Mucosa of rectum (tissue), 2 donors: ENCODE data around the gene MAPK11.

Source experiments
- H3K27ac ChIP-seq, 2 donors: one replicate each; pipeline ENCODE4 v1.7.0; 2013; ENCODE audit warnings: inconsistent platforms in 2 of 2, low read depth in 2 of 2, low read length in 2 of 2
- H3K27me3 ChIP-seq, 2 donors: one replicate each; pipeline ENCODE4 v1.7.0; 2013; ENCODE audit warnings: low read length in 2 of 2; ENCODE audit not compliant: control insufficient read depth in 2 of 2, insufficient read depth in 2 of 2
- H3K36me3 ChIP-seq, 2 donors: one replicate each; pipeline ENCODE4 v1.7.0; 2013; ENCODE audit warnings: low read length in 2 of 2; ENCODE audit not compliant: control insufficient read depth in 2 of 2, insufficient read depth in 2 of 2
- H3K4me1 ChIP-seq, 2 donors: one replicate each; pipeline ENCODE4 v1.7.0; 2013; ENCODE audit warnings: low read length in 2 of 2, mild to moderate bottlenecking in 1 of 2; ENCODE audit not compliant: control insufficient read depth in 2 of 2, insufficient read depth in 2 of 2
- H3K4me3 ChIP-seq, 2 donors: one replicate each; pipeline ENCODE4 v1.7.0; 2013; ENCODE audit warnings: low read length in 2 of 2
- H3K9ac ChIP-seq, 2 donors: one replicate each; pipeline ENCODE4 v1.7.0; 2013; ENCODE audit warnings: low read length in 2 of 2, low read depth in 1 of 2, mild to moderate bottlenecking in 1 of 2
- H3K9me3 ChIP-seq, 2 donors: one replicate each; pipeline ENCODE4 v1.7.0; 2013; ENCODE audit warnings: low read length in 2 of 2; ENCODE audit not compliant: control insufficient read depth in 2 of 2
- donor health status: healthy.
- donor health status: Normal muscosa, but diverticular disease.

The MAPK11 gene

GRCh38 chr22:50238755-50239154, 31.4 kb downstream of the MAPK11 start:
- Histone ChIP-seq H3K36me3 (peaks cover 5 to 18% of the 10 kb centered on the region in 2 donors), H3K4me3 (no peak overlapping the region), H3K27ac (no peak overlapping the region), H3K27me3 (no peaks in the 10 kb centered on the region), H3K4me1 (peaks cover 18 to 20% of the 10 kb centered on the region in 2 donors), H3K9ac (no peak overlapping the region), H3K9me3 (no peaks in the 10 kb centered on the region)

- H3K36me3 ChIP-seq: peaks cover 5 to 26% of the 10 kb centered on the region in 2 donors
- H3K9ac ChIP-seq: no peak overlapping the region
- no peak overlapping the region for H3K4me3 ChIP-seq
- H3K9me3 ChIP-seq: no peaks in the 10 kb centered on the region
- H3K27ac ChIP-seq: no peak overlapping the region
- peaks cover 8 to 10% of the 10 kb centered on the region in 2 donors for H3K4me1 ChIP-seq
- no peaks in the 10 kb centered on the region for H3K27me3 ChIP-seq
These were observed 33.3 kb downstream of the MAPK11 start for GRCh38 chr22:50236731-50237409.

- H3K9me3 ChIP-seq: no peaks in the 10 kb centered on the region
- H3K4me1 ChIP-seq: no peaks in the 10 kb centered on the region
- H3K36me3 ChIP-seq: peaks cover 17 to 18% of the 10 kb centered on the region in 2 donors
- no peak overlapping the region for H3K4me3 ChIP-seq
- no peaks in the 10 kb centered on the region for H3K27me3 ChIP-seq
- no peak overlapping the region for H3K27ac ChIP-seq
- H3K9ac ChIP-seq: no peak overlapping the region
These were observed 37.0 kb downstream of the MAPK11 start for GRCh38 chr22:50233223-50233622.

GRCh38 chr22:50232481-50233151, 37.6 kb downstream of the MAPK11 start:
- H3K36me3 ChIP-seq: peaks cover 17 to 22% of the 10 kb centered on the region in 2 donors
- no peak overlapping the region for H3K27ac ChIP-seq

GRCh38 chr22:50229370-50229769, 40.8 kb downstream of the MAPK11 start:
- no peak overlapping the region for H3K9ac ChIP-seq
- H3K4me1 ChIP-seq: no peaks in the 10 kb centered on the region
- H3K36me3 ChIP-seq: peaks cover 28 to 33% of the 10 kb centered on the region in 2 donors
- no peaks in the 10 kb centered on the region for H3K9me3 ChIP-seq
- no peak overlapping the region for H3K27ac ChIP-seq
- H3K4me3 ChIP-seq: no peak overlapping the region
- H3K27me3 ChIP-seq: no peaks in the 10 kb centered on the region

More at GRCh38 chr22:50232481-50233151, 37.6 kb downstream of the MAPK11 start:
- Histone ChIP-seq H3K4me3 (no peak overlapping the region), H3K27me3 (no peaks in the 10 kb centered on the region), H3K4me1 (no peaks in the 10 kb centered on the region), H3K9ac (no peak overlapping the region), H3K9me3 (no peaks in the 10 kb centered on the region)

GRCh38 chr22:50228366-50228765, 41.8 kb downstream of the MAPK11 start:
- Histone ChIP-seq H3K27me3 (no peaks in the 10 kb centered on the region), H3K36me3 (peaks cover 34 to 37% of the 10 kb centered on the region in 2 donors), H3K9ac (no peak overlapping the region), H3K4me1 (no peaks in the 10 kb centered on the region), H3K4me3 (no peak overlapping the region), H3K9me3 (no peaks in the 10 kb centered on the region), H3K27ac (no peak overlapping the region)

- Histone ChIP-seq H3K9me3 (no peaks in the 10 kb centered on the region), H3K27ac (no peak overlapping the region), H3K36me3 (peaks cover 39 to 42% of the 10 kb centered on the region in 2 donors)
These were observed 42.5 kb downstream of the MAPK11 start for GRCh38 chr22:50227579-50228215.

GRCh38 chr22:50226875-50227165, 43.4 kb downstream of the MAPK11 start:
- H3K27me3 ChIP-seq: no peaks in the 10 kb centered on the region
- H3K9ac ChIP-seq: no peak overlapping the region
- no peak overlapping the region for H3K4me3 ChIP-seq
- H3K9me3 ChIP-seq: no peaks in the 10 kb centered on the region
- H3K4me1 ChIP-seq: no peaks in the 10 kb centered on the region
- peaks cover 47 to 48% of the 10 kb centered on the region in 2 donors for H3K36me3 ChIP-seq
- H3K27ac ChIP-seq: no peak overlapping the region

More at GRCh38 chr22:50227579-50228215, 42.5 kb downstream of the MAPK11 start:
- Histone ChIP-seq H3K27me3 (no peaks in the 10 kb centered on the region), H3K4me1 (no peaks in the 10 kb centered on the region), H3K4me3 (no peak overlapping the region), H3K9ac (no peak overlapping the region)

GRCh38 chr22:50226063-50226874, 43.9 kb downstream of the MAPK11 start:
- Histone ChIP-seq H3K4me1 (no peaks in the 10 kb centered on the region), H3K27me3 (no peaks in the 10 kb centered on the region), H3K36me3 (peaks cover 50 to 53% of the 10 kb centered on the region in 2 donors), H3K4me3 (no peak overlapping the region), H3K27ac (no peak overlapping the region), H3K9ac (no peak overlapping the region), H3K9me3 (no peaks in the 10 kb centered on the region)
